HUES64 (cell line): ENCODE results near the gene MMS19.

Experiments used
- H3K27ac ChIP-seq: 2 replicates; pipeline ENCODE4 v1.7.0; 2013; ENCODE audit warnings: low read depth, low read length, inconsistent platforms
- H3K27me3 ChIP-seq: 2 replicates; pipeline ENCODE4 v1.6.1; 2013; ENCODE audit warnings: mild to moderate bottlenecking, low read length; ENCODE audit not compliant: insufficient read depth
- H3K36me3 ChIP-seq: 2 replicates; pipeline ENCODE4 v1.6.1; 2013; ENCODE audit warnings: mild to moderate bottlenecking, low read length; ENCODE audit not compliant: insufficient read depth
- H3K4me1 ChIP-seq: 2 replicates; pipeline ENCODE4 v1.6.1; 2013; ENCODE audit warnings: mild to moderate bottlenecking, low read length, moderate library complexity; ENCODE audit not compliant: insufficient read depth
- H3K4me3 ChIP-seq: 2 replicates; pipeline ENCODE4 v1.5.1; 2013; ENCODE audit warnings: mild to moderate bottlenecking, low read length, moderate library complexity
- H3K9ac ChIP-seq: 2 replicates; pipeline ENCODE4 v1.6.1; 2013; ENCODE audit warnings: mild to moderate bottlenecking, low read depth, low read length
- H3K9me3 ChIP-seq: 2 replicates; pipeline ENCODE4 v1.6.1; 2013; ENCODE audit warnings: low read depth, low read length; ENCODE audit not compliant: insufficient read depth
- WGBS: fragments of 150-250, 120-280 bp; methylation state at CpG from one replicate; pipeline ENCODE4 v1.1.7; 2013; ENCODE audit warnings: missing lambda C conversion rate; 5-methylcytosine and 5-hydroxymethylcytosine counted together

MMS19 gene

DNA sequence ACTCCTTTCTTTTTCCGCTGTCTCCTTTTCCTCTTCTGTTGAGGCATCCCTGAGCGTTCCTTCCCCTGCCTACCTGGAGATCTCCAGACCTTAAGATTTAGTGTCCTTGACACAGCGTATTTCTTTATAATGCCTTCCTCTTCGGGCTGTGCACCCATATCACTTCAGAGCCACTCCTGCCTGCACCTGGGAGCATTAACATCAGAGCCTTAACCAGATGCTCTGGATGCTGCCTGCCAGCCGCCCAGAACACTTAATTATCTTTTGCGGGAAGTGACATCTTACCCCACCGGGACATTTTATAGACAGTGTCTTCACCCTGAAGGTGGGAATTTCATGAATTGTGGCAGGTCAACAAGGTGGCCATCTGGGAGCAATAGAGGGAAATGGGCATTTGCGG, 24.7 kb upstream of the MMS19 start:
- H3K27me3 ChIP-seq: no peaks in the 10 kb centered on the region
- no peak overlapping the region for H3K9ac ChIP-seq
- no peaks in the 10 kb centered on the region for H3K9me3 ChIP-seq
- no peak overlapping the region for H3K27ac ChIP-seq
- peaks cover 28% of the 10 kb centered on the region for H3K4me1 ChIP-seq
- 95% methylated on average over 8 of the region's 8 CpGs for WGBS
- no peak overlapping the region for H3K4me3 ChIP-seq
- H3K36me3 ChIP-seq: no peaks in the 10 kb centered on the region

DNA sequence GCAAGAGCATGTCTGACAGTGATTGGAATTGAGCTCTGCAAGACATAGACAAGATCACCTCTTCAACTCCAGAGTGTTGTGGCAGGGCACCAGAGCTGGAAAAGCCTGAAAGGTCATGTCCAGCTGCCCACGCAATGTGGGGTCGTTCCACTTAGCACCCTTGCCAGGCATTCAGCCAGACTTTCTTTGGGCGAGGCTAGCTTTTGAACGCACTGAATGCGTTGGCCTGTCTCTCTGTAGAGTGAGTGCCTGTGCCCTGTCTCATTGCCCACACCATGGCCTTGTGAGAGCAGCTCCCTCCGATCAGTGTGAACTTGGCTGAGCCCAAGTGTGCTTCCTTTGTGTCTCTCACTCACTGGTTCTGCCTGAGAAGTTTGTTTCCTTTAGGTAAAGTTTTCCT, 23.8 kb upstream of the MMS19 start:
- no peak overlapping the region for H3K4me3 ChIP-seq
- 92% methylated on average over 6 of the region's 6 CpGs for whole genome bisulfite sequencing
- no peaks in the 10 kb centered on the region for H3K27me3 ChIP-seq
- H3K9ac ChIP-seq: no peak overlapping the region
- H3K27ac ChIP-seq: no peak overlapping the region
- H3K36me3 ChIP-seq: no peaks in the 10 kb centered on the region
- peaks cover 29% of the 10 kb centered on the region for H3K4me1 ChIP-seq
- H3K9me3 ChIP-seq: no peaks in the 10 kb centered on the region

DNA sequence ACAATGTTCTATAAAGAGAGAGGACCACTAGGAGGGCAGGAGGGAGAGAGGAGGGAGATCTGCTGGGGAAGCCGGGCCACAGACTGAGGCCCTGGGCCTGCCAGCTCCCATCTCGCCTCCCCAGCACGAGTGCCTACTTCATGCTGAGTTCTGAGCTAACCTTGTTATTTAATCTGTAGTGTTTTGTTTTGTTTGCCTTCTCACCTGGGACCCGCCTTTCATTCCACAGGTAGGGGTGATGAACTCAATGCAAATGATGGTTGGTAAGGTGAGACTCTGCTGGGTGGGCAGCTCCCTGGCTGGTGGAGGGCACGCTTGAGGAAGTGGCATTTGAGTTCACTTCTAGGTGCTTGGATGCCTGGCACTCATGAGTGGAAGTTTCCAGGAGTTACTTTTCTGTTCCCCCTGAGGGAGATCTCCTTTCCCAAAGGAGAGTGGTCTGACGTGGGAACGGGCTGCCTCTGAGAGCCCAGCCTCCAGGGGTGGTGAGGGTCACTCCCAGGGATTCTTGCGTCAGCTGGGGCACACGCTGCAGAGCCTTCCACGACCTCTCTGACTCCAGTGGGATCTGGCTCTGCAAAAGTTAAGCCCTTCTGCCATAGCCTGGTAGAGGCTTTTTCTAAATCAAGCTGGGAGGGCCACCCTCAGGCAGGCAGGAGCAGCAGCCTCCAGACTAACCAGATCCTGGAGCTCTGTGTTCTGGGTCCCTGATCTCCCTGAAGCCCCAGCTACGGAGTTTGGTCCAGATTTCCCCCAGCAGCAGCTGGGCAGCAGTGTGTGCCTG, 22.9 kb upstream of the MMS19 start:
- Histone ChIP-seq H3K27me3 (no peaks in the 10 kb centered on the region), H3K27ac (no peak overlapping the region; the same call in 1 of the 2 replicates), H3K9me3 (no peaks in the 10 kb centered on the region), H3K4me1 (peaks cover 29% of the 10 kb centered on the region), H3K9ac (0 out of 2 replicates have a peak overlapping the region, but pooled peaks have one; percentile 1), H3K36me3 (no peaks in the 10 kb centered on the region), H3K4me3 (no peak overlapping the region)
- 83% methylated on average over 11 of the region's 11 CpGs for WGBS

DNA sequence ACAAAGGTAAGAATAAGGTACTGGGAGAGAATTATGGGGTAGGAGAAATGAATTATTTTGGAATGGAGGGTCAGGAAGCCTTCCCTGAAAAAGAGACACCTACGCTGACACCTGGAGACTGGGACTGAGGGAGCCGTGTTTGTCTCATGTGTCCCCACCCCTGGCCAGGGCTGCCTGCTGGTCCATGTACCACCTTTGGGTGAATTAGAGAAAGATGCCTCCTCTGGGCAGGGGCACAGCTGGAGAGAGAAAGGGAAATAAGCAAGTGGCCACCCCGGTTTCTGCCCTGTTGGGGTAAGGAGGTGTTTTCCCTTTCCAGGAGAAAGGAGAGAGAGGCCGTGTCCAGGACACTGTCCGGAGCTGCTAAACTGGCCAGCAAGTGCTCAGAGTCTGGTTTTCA, 22.3 kb upstream of the MMS19 start:
- Histone ChIP-seq H3K27ac (no peak overlapping the region; the same call in 1 of the 2 replicates), H3K4me1 (peaks cover 29% of the 10 kb centered on the region), H3K27me3 (no peaks in the 10 kb centered on the region), H3K36me3 (no peaks in the 10 kb centered on the region), H3K9ac (no peak overlapping the region), H3K4me3 (no peak overlapping the region), H3K9me3 (no peaks in the 10 kb centered on the region)
- WGBS: 84% methylated on average over 5 of the region's 5 CpGs

DNA sequence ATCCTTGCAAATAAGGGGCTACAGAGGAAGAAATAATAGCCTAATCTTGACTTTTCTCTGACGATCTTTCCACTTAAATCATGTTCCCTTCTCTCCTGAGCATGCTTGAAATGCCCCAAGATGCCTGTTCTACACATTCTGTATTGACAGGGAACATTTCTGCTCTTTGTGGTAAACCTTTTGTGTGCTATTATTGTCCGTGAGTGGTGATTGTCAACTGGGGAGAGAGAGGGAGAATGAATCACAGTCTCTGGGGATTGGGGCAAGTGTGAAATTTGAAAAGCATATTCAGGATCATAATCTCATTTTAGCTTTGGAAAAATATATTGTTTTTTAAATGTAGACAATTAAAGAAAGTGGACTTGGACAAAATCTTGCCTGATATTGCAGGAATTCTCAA, 21.1 kb upstream of the MMS19 start:
- H3K27me3 ChIP-seq: no peaks in the 10 kb centered on the region
- H3K4me3 ChIP-seq: no peak overlapping the region
- H3K9ac ChIP-seq: no peak overlapping the region
- H3K27ac ChIP-seq: no peak overlapping the region
- no peaks in the 10 kb centered on the region for H3K36me3 ChIP-seq
- H3K9me3 ChIP-seq: no peaks in the 10 kb centered on the region
- H3K4me1 ChIP-seq: peaks cover 29% of the 10 kb centered on the region
- 68% methylated on average over 2 of the region's 2 CpGs for WGBS

DNA sequence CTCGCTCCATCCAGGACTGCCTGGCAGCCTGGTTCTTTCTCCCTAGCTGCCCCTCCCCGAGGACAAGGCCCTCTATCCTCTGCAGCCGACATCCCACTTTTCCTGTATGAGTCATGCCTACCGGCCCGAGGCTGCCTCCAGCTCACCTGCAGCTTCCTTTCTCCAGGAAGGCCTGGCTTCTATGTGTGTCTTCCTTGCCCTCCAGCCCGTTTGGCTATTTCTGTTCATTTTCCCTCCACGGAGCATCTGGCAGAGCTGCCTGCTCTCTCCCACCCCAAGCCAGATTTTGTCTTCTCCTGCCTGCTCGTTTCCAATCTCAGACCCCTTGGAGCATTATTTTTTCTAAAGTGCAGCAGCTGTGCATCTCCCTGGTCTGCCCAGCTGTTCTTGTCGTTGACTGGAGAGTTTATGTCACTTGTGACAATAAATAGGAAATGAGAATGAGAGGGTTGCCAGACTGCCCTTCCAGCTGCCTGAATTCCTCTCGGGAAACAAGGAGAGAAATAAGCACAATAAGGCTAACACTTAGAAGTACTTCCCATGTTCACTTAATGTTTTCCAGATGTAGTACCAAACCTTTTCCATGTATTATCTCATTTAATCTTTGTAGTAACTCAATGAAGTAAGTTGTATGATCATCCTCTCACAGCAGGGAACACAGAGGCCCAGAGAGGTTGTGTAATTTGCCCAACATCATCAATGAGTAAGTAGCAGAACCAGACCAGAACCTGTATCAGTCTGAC, 20.2 kb upstream of the MMS19 start:
- no peaks in the 10 kb centered on the region for H3K9me3 ChIP-seq
- no peaks in the 10 kb centered on the region for H3K36me3 ChIP-seq
- H3K9ac ChIP-seq: no peak overlapping the region
- no peak overlapping the region for H3K4me3 ChIP-seq
- H3K27me3 ChIP-seq: no peaks in the 10 kb centered on the region
- peaks cover 29% of the 10 kb centered on the region for H3K4me1 ChIP-seq
- no peak overlapping the region for H3K27ac ChIP-seq
- WGBS: 51% methylated on average over 10 of the region's 10 CpGs

DNA sequence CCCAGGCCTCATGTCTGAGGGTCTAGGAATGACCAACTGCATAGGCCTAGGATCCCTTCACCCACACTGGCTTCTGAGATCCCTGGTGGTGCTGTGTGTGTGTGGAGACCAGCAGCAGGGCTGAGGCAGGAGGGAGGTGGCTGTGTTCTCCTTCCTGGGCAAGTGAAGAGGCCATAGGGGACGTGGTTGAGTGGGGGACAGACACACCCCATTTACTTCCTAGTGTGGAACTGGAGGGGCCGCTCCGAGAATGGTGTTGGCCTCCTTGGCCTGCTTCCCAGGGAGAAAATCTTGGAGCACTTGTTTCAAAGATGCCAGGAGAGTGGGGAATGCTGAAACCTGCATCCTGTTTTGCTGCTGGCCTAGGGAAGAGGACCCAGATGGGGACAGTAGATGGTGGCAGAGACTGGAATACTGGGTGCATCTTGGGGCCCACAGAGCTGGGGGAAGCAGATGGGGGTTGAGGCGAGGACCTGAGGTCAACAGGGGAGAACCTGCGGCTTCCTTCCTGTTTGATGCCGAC, 19.6 kb upstream of the MMS19 start:
- 81% methylated on average over 5 of the region's 6 CpGs for WGBS
- Histone ChIP-seq H3K27me3 (no peaks in the 10 kb centered on the region), H3K9ac (no peak overlapping the region), H3K4me1 (peaks cover 32% of the 10 kb centered on the region), H3K27ac (no peak overlapping the region), H3K9me3 (no peaks in the 10 kb centered on the region), H3K4me3 (no peak overlapping the region), H3K36me3 (no peaks in the 10 kb centered on the region)

DNA sequence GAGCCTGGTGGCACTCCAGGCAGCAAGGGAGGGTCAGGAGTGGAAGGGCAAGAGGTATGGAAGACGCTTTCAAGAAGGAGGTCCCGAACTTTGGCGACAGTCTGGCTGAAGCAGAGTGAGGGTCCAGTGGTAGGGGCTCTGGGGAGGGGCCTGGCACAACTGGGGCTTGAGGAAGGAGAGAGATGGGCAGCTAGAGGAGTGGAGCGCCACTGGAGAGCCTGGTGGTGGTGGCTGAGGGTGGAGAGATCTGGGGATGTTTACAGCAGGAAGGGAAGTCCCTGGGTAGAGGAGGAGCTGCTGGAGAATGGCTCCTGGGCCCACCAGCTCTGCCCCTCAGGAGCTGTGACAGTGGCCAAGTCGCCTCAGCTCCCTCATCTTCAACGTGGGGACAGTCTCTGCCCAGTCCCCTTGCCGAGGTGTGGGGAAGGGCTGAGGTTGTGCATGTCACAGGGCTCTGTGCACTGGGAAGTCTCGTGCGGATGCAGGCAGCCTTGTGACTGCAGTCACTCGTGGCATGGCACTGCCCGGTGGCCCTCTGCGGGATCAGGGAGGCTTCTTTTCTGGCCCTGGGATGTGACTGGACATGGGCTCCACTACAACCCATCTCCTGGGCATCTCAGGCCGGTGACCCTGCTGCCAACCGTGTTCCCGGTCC, 19.0 kb upstream of the MMS19 start:
- H3K4me3 ChIP-seq: no peak overlapping the region
- no peak overlapping the region for H3K27ac ChIP-seq
- 95% methylated on average over 15 of the region's 15 CpGs for WGBS
- H3K9me3 ChIP-seq: no peaks in the 10 kb centered on the region
- no peaks in the 10 kb centered on the region for H3K27me3 ChIP-seq
- H3K9ac ChIP-seq: no peak overlapping the region
- H3K36me3 ChIP-seq: no peaks in the 10 kb centered on the region
- H3K4me1 ChIP-seq: peaks cover 32% of the 10 kb centered on the region

DNA sequence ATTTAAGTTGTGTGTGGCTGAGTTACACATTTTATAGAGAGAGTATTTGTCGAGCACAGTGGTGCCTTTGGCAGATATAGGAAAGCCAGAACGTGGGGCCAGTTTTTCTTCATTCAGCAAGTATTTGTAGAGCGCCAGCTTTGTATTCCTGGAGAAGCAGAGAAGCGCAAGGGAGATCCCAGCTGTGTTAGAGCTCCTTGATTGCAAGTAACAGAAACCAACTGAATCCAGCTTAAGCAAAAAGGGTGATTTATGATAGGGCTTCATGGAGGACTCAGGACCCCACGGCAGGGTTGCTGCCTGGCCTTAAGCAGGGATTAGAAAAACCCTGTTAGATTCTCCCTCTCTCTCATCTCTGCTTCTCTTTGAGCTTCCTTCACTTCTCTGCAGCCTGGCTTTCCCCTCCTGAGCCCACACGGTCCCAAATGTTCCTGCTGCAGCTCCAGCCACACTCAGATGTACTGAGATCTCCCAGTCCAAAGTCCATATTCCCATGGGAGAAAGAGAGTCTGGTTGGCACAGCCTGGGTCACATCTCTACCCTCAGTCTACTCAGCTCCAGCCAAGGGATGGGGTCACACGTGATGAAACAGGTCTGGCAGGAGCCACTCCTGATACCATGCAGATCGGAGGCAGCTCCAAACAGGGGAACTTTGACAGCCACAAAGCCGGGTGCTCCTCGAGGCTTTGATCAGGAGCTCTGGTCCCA, 17.2 kb upstream of the MMS19 start:
- no peaks in the 10 kb centered on the region for H3K27me3 ChIP-seq
- H3K9ac ChIP-seq: no peak overlapping the region
- no peak overlapping the region for H3K27ac ChIP-seq
- 90% methylated on average over 10 of the region's 10 CpGs for WGBS
- no peak overlapping the region for H3K4me3 ChIP-seq
- H3K36me3 ChIP-seq: no peaks in the 10 kb centered on the region
- H3K4me1 ChIP-seq: peaks cover 22% of the 10 kb centered on the region; the same call in 1 of the 2 replicates
- H3K9me3 ChIP-seq: no peaks in the 10 kb centered on the region

DNA sequence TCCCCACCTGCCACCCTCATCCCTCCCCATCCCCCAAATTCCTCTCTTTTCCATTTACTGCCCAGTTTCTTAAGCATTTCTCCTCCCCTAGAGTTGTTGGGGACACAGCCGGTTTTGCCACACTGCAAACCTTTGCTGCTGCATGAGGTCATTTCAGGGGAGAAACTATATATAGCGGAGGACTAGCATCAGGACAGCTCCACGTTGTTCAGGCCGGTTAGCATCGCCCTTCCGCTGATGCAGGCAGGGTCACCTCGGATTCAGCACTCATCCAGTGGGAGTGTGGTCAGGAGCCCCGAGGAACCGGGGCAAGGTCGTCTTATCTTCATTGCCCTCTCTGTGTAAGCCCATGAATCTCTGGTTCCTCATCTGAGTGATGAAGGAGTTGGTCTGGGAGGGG, 16.1 kb upstream of the MMS19 start:
- Histone ChIP-seq H3K9me3 (no peaks in the 10 kb centered on the region), H3K27ac (no peak overlapping the region), H3K27me3 (no peaks in the 10 kb centered on the region), H3K4me3 (no peak overlapping the region), H3K9ac (no peak overlapping the region), H3K4me1 (peaks cover 17% of the 10 kb centered on the region; the same call in 1 of the 2 replicates), H3K36me3 (no peaks in the 10 kb centered on the region)
- WGBS: 89% methylated on average over 10 of the region's 10 CpGs
